ENCODE data around the gene EPS8.

DNA sequence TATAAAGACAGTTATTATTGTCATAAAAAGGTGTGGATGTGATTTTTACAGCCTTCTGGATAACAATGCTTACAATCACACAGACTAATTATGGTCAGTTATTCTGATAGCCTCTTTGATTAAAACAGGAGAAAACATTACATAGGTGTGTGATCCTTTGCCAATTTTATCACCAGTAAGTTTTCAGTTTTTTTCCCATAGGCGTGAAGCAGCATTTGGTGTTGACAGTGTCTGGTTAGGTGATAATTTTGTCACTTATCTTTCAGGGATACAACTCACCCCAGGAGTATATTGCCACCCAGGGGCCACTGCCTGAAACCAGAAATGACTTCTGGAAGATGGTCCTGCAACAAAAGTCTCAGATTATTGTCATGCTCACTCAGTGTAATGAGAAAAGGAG is 208.8 kb downstream of the EPS8 start:
- TF ChIP-seq, protein P1, sequence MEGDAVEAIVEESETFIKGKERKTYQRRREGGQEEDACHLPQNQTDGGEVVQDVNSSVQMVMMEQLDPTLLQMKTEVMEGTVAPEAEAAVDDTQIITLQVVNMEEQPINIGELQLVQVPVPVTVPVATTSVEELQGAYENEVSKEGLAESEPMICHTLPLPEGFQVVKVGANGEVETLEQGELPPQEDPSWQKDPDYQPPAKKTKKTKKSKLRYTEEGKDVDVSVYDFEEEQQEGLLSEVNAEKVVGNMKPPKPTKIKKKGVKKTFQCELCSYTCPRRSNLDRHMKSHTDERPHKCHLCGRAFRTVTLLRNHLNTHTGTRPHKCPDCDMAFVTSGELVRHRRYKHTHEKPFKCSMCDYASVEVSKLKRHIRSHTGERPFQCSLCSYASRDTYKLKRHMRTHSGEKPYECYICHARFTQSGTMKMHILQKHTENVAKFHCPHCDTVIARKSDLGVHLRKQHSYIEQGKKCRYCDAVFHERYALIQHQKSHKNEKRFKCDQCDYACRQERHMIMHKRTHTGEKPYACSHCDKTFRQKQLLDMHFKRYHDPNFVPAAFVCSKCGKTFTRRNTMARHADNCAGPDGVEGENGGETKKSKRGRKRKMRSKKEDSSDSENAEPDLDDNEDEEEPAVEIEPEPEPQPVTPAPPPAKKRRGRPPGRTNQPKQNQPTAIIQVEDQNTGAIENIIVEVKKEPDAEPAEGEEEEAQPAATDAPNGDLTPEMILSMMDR (IDR thresholded peaks at IDR 0.05): no peak
- TF ChIP-seq POLR2A (IDR thresholded peaks at IDR 0.05; ENCODE audit: low read depth) (no peak), POLR2AphosphoS5 (IDR thresholded peaks at IDR 0.05) (no peak), EP300 (IDR thresholded peaks at IDR 0.05) (no peak)
